ENCODE data around the gene C6orf89.

The C6orf89 gene

DNA sequence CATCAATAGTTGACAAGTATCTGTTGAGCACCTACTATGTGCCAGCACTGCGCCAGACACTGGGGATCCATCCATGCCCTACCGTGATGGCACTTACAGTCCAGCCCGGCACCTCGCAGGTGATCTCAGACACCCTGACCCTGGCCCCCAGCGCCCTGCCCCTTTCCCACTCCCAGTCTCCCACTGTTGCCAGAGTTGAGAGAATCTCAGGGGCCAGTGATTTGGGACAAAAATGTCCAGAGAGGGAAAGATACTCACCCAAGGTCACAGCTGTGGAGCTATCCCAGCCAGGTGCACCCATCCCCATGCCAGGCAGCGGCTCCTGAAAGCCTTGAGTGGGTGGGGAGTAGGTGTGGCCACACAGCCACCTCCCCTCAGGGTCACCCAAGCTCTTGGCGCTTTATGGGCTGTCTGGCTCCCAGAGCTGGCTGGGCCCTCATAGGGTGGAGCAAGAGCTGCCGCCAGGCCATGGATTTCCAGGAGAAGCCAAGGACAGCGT, 72.1 kb downstream of the C6orf89 start:
- H3K27ac ChIP-seq (ENCODE audit: low read length) = no peak overlapping the region
- H3K27me3 ChIP-seq (ENCODE audit: low read depth, low read length) = peaks cover 4% of the 10 kb centered on the region; the same call in 1 of the 2 replicates
- TF ChIP-seq, protein P1, sequence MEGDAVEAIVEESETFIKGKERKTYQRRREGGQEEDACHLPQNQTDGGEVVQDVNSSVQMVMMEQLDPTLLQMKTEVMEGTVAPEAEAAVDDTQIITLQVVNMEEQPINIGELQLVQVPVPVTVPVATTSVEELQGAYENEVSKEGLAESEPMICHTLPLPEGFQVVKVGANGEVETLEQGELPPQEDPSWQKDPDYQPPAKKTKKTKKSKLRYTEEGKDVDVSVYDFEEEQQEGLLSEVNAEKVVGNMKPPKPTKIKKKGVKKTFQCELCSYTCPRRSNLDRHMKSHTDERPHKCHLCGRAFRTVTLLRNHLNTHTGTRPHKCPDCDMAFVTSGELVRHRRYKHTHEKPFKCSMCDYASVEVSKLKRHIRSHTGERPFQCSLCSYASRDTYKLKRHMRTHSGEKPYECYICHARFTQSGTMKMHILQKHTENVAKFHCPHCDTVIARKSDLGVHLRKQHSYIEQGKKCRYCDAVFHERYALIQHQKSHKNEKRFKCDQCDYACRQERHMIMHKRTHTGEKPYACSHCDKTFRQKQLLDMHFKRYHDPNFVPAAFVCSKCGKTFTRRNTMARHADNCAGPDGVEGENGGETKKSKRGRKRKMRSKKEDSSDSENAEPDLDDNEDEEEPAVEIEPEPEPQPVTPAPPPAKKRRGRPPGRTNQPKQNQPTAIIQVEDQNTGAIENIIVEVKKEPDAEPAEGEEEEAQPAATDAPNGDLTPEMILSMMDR (IDR thresholded peaks at IDR 0.05; ENCODE audit: low read depth, low read length) = no peak
- TF ChIP-seq EZH2phosphoT487 (IDR thresholded peaks at IDR 0.05; ENCODE audit: low read depth) = no peak
- no peaks in the 10 kb centered on the region for H4K20me1 ChIP-seq (ENCODE audit: insufficient read depth, low read length)
- peaks cover 3% of the 10 kb centered on the region for H3K4me1 ChIP-seq (ENCODE audit: low read length)
- no peak overlapping the region for H3K4me2 ChIP-seq (ENCODE audit: low read length)
- H3K4me3 ChIP-seq (ENCODE audit: low read length) = no peak overlapping the region
- H3K79me2 ChIP-seq (ENCODE audit: low read length) = no peaks in the 10 kb centered on the region
- no peaks in the 10 kb centered on the region for H3K36me3 ChIP-seq (replicated peaks; ENCODE audit: low read depth, low read length)
- no peaks in the 10 kb centered on the region for H3K9me3 ChIP-seq (ENCODE audit: insufficient read depth, low read length)
- H3K9ac ChIP-seq (ENCODE audit: low read length) = no peak overlapping the region
- no peak overlapping the region for H2AFZ ChIP-seq (ENCODE audit: low read depth, low read length)

DNA sequence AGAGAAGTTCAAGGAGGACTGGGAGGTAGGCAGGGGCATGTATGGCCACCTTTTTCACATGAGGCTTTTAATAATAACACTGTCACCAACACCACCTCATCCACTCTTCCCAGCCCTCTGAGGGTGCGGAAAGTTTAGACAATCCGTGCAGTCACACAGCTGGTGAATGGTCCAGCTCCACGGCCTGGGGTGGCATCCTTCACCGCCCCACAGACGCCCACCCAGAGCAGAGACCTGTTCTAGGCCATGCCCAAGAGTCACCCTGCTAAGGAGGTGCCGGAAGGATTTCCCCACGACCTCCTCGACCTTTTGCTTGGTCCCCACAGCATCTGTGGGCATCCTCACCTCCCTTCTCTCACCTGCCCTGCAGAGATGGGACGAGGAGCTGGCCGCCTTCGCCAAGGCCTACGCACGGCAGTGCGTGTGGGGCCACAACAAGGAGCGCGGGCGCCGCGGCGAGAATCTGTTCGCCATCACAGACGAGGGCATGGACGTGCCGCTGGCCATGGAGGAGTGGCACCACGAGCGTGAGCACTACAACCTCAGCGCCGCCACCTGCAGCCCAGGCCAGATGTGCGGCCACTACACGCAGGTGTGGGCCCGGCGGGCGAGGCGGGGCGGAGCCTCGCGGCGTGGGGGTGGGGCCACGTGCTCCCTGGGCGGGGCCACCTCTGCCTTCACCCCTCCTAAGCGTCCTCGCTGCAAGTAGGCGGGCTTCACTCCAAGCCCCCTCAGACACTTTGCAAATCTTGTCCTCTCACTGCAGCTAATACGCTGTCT, 73.2 kb downstream of the C6orf89 start:
- Histone ChIP-seq H3K27me3 (ENCODE audit: low read depth, low read length) (peaks cover 4% of the 10 kb centered on the region; the same call in 1 of the 2 replicates), H3K36me3 (replicated peaks; ENCODE audit: low read depth, low read length) (no peaks in the 10 kb centered on the region), H3K4me1 (ENCODE audit: low read length) (peaks cover 10% of the 10 kb centered on the region), H3K27ac (ENCODE audit: low read length) (no peak overlapping the region), H3K9ac (ENCODE audit: low read length) (no peak overlapping the region), H3K4me3 (ENCODE audit: low read length) (no peak overlapping the region), H3K79me2 (ENCODE audit: low read length) (no peaks in the 10 kb centered on the region), H4K20me1 (ENCODE audit: insufficient read depth, low read length) (no peaks in the 10 kb centered on the region), H2AFZ (ENCODE audit: low read depth, low read length) (no peak overlapping the region), H3K4me2 (ENCODE audit: low read length) (no peak overlapping the region), H3K9me3 (ENCODE audit: insufficient read depth, low read length) (no peaks in the 10 kb centered on the region)
- TF ChIP-seq, protein P1 (IDR thresholded peaks at IDR 0.05; ENCODE audit: low read depth, low read length) = no peak
- no peak for TF ChIP-seq EZH2phosphoT487 (IDR thresholded peaks at IDR 0.05; ENCODE audit: low read depth)

DNA sequence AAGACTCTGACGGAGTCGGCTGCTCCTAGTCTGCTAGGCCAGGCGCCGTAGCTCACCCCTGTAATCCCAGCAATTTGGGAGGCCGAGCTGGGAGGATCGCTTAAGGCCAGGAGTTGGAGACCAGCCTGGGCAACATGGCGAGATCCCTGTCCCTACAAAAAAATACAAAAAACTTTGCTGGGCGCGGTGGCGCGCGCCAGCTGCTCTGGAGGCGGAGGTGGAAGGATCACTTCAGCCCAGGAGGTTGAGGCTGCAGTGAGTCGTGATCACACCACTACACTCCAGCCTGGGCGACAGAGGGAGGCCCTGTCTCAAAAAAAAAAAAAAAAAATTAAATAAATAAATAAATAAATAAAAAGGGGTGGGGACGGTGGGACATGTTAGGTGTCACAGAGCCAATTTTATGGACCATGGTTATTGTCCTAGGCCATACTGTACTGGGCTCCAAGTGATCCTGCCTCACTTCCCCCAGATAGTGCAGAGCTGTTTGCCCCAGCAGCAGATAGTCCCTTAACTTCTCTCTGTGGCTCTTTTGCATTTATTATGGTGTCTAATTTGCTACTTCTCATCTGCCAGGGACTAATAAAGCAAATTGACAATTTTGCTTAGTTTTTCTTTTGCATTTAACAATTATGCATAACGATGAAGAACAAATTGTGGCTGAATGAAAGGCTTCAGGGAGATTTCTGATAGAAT, 74.0 kb downstream of the C6orf89 start:
- Histone ChIP-seq H3K9ac (ENCODE audit: low read length) (no peak overlapping the region), H3K4me3 (ENCODE audit: low read length) (no peak overlapping the region), H3K9me3 (ENCODE audit: insufficient read depth, low read length) (no peaks in the 10 kb centered on the region), H3K36me3 (replicated peaks; ENCODE audit: low read depth, low read length) (no peaks in the 10 kb centered on the region), H4K20me1 (ENCODE audit: insufficient read depth, low read length) (no peaks in the 10 kb centered on the region), H2AFZ (ENCODE audit: low read depth, low read length) (no peak overlapping the region), H3K27me3 (ENCODE audit: low read depth, low read length) (peaks cover 4% of the 10 kb centered on the region; the same call in 1 of the 2 replicates), H3K4me2 (ENCODE audit: low read length) (no peak overlapping the region), H3K79me2 (ENCODE audit: low read length) (no peaks in the 10 kb centered on the region), H3K4me1 (ENCODE audit: low read length) (peaks cover 10% of the 10 kb centered on the region), H3K27ac (ENCODE audit: low read length) (no peak overlapping the region)
- TF ChIP-seq, protein P1 (IDR thresholded peaks at IDR 0.05; ENCODE audit: low read depth, low read length) = no peak
- TF ChIP-seq EZH2phosphoT487 (IDR thresholded peaks at IDR 0.05; ENCODE audit: low read depth) = no peak

All from OCI-LY3 (cell line).